Peyer's patch (tissue), 4 donors: ENCODE results near the gene CADM4. TPM values are rescaled to one million over a fixed set of nuclear protein-coding genes. Genes with fewer than 3 reads are reported as not detected.
A peak's percentile ranks its signal among the peaks of the same experiment; 100 is the strongest.
"Not testable (repeated sequence)": the region's sequence is repeated elsewhere in the genome, so short reads cannot be mapped to it uniquely, and the experiment has no call there.

ENCODE experiments used
- DNase-seq, 3 donors: peaks; one replicate each; pipeline ENCODE4 v3.0.0-alpha.2; 2017 to 2019
- H3K27ac ChIP-seq, 4 donors: fragments of 200-600 bp; sonication (generic); one replicate each; pipeline ENCODE4 v1.5.1; 2016 to 2019
- H3K27me3 ChIP-seq, 2 donors: fragments of 200-600 bp; sonication (generic); one replicate each; pipeline ENCODE4 v1.5.1; 2019
- H3K36me3 ChIP-seq, 3 donors: fragments of 200-600 bp; sonication (generic); one replicate each; pipeline ENCODE4 v1.5.1; 2016 to 2019
- H3K4me1 ChIP-seq, 4 donors: fragments of 200-600 bp; sonication (generic); one replicate each; pipeline ENCODE4 v1.5.1; 2016 to 2019
- H3K4me3 ChIP-seq, 4 donors: fragments of 200-600 bp; sonication (generic); 1 replicate in 3 of 4; 2 replicates in 1 of 4; pipeline ENCODE4 v1.5.1; 2016 to 2019; ENCODE audit warnings: mild to moderate bottlenecking in 1 of 4
- H3K9me3 ChIP-seq, 4 donors: fragments of 200-600 bp; sonication (generic); one replicate each; pipeline ENCODE4 v1.5.1; 2016 to 2019; ENCODE audit warnings: mild to moderate bottlenecking in 1 of 4
- CTCF ChIP-seq, 6 experiments: fragments of 450-650 bp in 4 of 6; fragments of 200-600 bp in 2 of 6; sonication (generic) in 1 of 6; IDR thresholded peaks; one replicate each; pipeline ENCODE4 v1.5.1; 2017 to 2019; ENCODE audit warnings: antibody characterized with exemption in 6 of 6, mild to moderate bottlenecking in 3 of 6, moderate library complexity in 1 of 6
- POLR2A ChIP-seq, 2 donors: fragments of 450-650 bp; IDR thresholded peaks; one replicate each; pipeline ENCODE4 v1.5.1; 2017; ENCODE audit warnings: antibody characterized with exemption in 2 of 2, mild to moderate bottlenecking in 2 of 2, moderate library complexity in 2 of 2
- total RNA-seq, 4 donors: library from RNA; depleted of rRNA; stranded (reverse); fragments of >200 nt; gene quantifications; one replicate each; pipeline ENCODE4 v1.1.0, GENCODE V29; 2016

CADM4 gene
- total RNA-seq, 4 donors from 2014 or later: 0.80 to 1.4 TPM; not detected in 2

GRCh38 chr19:43652546-43652874 is 12.9 kb upstream of the CADM4 start:
- H3K36me3 ChIP-seq: peaks cover 0 to 34% (median 0%) of the 10 kb centered on the region in 3 donors
- no peaks in the 10 kb centered on the region for H3K4me1 ChIP-seq
- no peaks in the 10 kb centered on the region for H3K27me3 ChIP-seq
- DNase-seq: no peak
- no peaks in the 10 kb centered on the region for H3K9me3 ChIP-seq
- no peak for TF ChIP-seq POLR2A (IDR thresholded peaks at IDR 0.05)
- no peak for TF ChIP-seq CTCF (IDR thresholded peaks at IDR 0.05)
- no peak overlapping the region for H3K27ac ChIP-seq
- no peak overlapping the region for H3K4me3 ChIP-seq

- peak overlapping the region in 1 of 4 donors; percentile 22 for H3K4me3 ChIP-seq
- no peaks in the 10 kb centered on the region for H3K9me3 ChIP-seq
- H3K27me3 ChIP-seq: no peaks in the 10 kb centered on the region
- peak; percentile 51 to 79 (median 75) for DNase-seq
- peaks cover 0 to 38% (median 0%) of the 10 kb centered on the region in 3 donors for H3K36me3 ChIP-seq
- peak; percentile 19 to 76 (median 72) for TF ChIP-seq CTCF (IDR thresholded peaks at IDR 0.05)
- TF ChIP-seq POLR2A (IDR thresholded peaks at IDR 0.05): no peak
- H3K27ac ChIP-seq: no peak overlapping the region
- H3K4me1 ChIP-seq: no peaks in the 10 kb centered on the region
Measured at GRCh38 chr19:43651758-43652545, 12.3 kb upstream of the CADM4 start.

- not testable (repeated sequence) for H3K27me3 ChIP-seq, H3K9me3 ChIP-seq, DNase-seq, H3K4me3 ChIP-seq, H3K27ac ChIP-seq, H3K4me1 ChIP-seq
- H3K36me3 ChIP-seq: peaks cover 0 to 34% (median 0%) of the 10 kb centered on the region in 3 donors
Measured at GRCh38 chr19:43650276-43650675, 10.6 kb upstream of the CADM4 start.

- Histone ChIP-seq H3K4me1 (no peaks in the 10 kb centered on the region), H3K36me3 (peaks cover 0 to 28% (median 0%) of the 10 kb centered on the region in 3 donors), H3K4me3 (no peak overlapping the region), H3K27ac (no peak overlapping the region), H3K9me3 (no peaks in the 10 kb centered on the region), H3K27me3 (no peaks in the 10 kb centered on the region)
- DNase-seq: no peak
- no peak for TF ChIP-seq CTCF (IDR thresholded peaks at IDR 0.05)
- TF ChIP-seq POLR2A (IDR thresholded peaks at IDR 0.05): no peak
Measured at GRCh38 chr19:43649514-43649913, 9.9 kb upstream of the CADM4 start.

DNA sequence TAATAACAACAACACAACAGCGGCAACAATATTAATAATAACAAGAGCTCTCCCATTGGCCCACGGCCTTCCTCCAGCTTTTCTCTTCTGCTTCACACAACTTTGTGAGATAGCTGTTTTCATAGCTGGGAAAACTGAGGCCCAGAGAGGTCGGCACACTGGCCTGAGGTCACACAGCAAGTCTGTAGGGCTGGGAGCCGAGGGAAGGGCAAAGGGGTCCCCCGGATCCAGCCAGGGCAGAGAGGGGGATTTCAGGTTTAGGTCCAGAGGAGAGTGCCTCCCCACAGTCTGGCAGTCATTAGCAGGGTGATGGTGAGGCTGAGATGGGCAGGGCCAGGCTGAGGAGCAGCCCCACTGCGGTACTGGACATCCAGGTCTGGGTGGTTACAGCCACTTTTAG is 9.0 kb upstream of the CADM4 start:
- Histone ChIP-seq H3K36me3 (peaks cover 0 to 21% (median 0%) of the 10 kb centered on the region in 3 donors), H3K27me3 (no peaks in the 10 kb centered on the region)
- TF ChIP-seq CTCF (IDR thresholded peaks at IDR 0.05): no peak
- no peak for TF ChIP-seq POLR2A (IDR thresholded peaks at IDR 0.05)

DNA sequence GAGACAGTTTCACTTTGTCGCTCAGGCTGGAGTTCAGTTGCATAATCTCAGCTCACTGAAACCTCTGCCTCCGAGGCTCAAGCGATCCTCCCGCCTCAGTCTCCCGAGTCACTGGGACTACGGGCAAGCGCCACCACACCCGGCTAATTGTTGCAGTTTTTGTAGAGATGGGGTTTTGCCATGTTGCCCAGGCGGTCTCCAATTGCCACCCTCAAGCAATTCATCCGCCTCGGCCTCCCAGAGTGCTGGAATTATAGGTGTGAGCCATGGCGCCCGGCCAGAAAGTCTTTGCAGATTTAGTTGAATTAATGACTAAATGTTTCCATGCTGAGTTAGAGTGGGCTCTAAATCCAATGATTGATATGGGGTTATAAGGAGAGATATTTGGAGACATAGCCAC is 4.5 kb upstream of the CADM4 start:
- Histone ChIP-seq H3K27me3 (no peaks in the 10 kb centered on the region), H3K36me3 (peaks cover 0 to 17% (median 0%) of the 10 kb centered on the region in 3 donors), H3K9me3 (no peaks in the 10 kb centered on the region), H3K4me3 (no peak overlapping the region), H3K27ac (no peak overlapping the region), H3K4me1 (peaks cover 0 to 10% (median 6%) of the 10 kb centered on the region in 4 donors)
- no peak for DNase-seq
- no peak for TF ChIP-seq CTCF (IDR thresholded peaks at IDR 0.05)
- TF ChIP-seq POLR2A (IDR thresholded peaks at IDR 0.05): no peak

More for the DNA sequence above, 9.0 kb upstream of the CADM4 start:
- no peak for DNase-seq
- Histone ChIP-seq H3K27ac (no peak overlapping the region), H3K4me3 (no peak overlapping the region), H3K4me1 (no peaks in the 10 kb centered on the region), H3K9me3 (no peaks in the 10 kb centered on the region)
